DND-41 (cell line): ENCODE data around the gene OTUD7B.

ENCODE experiments used
- CTCF ChIP-seq: IDR thresholded peaks from 2 replicates; pipeline ENCODE4 v1.5.1; 2012; ENCODE audit warnings: borderline replicate concordance, low read length, moderate library complexity, mild to moderate bottlenecking; ENCODE audit not compliant: poor library complexity, severe bottlenecking; ENCODE audit errors: extremely low read depth
- EZH2 ChIP-seq: IDR thresholded peaks from 3 replicates; pipeline ENCODE4 v1.6.1; 2012; ENCODE audit warnings: borderline replicate concordance, low read depth, mild to moderate bottlenecking, moderate library complexity, low read length, inconsistent platforms; ENCODE audit not compliant: severe bottlenecking

GRCh38 chr1:150022357-150022756 lies 11.8 kb upstream of the OTUD7B start:
- TF ChIP-seq CTCF (no peak), EZH2 (no peak)
